ENCODE results near the gene CCNDBP1.
"Not testable (repeated sequence)": the region's sequence is repeated elsewhere in the genome, so short reads cannot be mapped to it uniquely, and the experiment has no call there.

The CCNDBP1 gene

DNA sequence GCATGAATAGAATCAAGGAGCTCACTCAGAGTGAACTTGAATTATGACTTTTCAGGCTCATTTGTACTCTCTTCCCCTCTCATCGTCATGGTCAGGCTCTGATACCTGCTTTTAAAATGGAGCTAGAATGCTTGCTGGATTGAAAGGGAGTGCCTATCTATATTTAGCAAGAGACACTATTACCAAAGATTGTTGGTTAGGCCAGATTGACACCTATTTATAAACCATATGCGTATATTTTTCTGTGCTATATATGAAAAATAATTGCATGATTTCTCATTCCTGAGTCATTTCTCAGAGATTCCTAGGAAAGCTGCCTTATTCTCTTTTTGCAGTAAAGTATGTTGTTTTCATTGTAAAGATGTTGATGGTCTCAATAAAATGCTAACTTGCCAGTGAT lies 9.6 kb downstream of the CCNDBP1 start:
- DNase-seq (ENCODE audit: low read depth) = no peak

DNA sequence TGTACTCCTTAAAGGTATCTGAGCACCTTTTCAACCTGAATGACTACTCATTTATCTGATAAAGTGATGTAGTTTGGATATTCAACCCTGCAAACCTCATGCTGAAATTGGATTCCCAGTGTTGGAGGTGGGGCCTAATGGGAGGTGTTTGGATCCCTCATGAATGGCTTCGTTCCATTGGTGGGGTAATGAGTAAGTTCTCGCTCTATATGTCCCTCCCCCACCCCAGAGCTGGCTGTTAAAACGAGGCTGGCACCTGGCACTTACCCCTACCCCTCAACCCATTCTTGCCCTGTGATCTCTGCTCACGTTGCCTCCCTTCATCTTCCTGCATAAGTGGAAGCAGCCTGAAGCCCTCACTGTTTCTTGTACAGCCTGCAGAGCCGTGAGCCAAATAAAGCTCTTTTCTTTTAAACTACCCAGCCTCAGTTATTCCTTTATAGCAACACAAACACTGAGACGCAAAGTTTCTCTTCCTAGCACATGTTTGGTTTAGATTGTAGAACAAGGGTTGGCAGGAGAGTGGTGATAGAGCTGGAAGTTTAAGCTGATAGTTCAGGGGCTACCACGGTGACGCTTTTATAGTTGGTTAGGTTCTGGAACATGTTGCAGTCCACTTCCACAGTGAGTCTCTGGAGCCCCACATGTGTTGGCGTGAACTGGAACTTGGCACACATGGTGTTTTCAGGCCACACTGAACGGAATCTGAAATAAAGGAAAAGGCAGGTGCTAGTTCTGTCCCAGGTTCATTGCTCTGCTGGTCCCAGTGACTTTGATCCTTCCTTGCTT lies 11.8 kb downstream of the CCNDBP1 start:
- DNase-seq (ENCODE audit: low read depth) = no peak

DNA sequence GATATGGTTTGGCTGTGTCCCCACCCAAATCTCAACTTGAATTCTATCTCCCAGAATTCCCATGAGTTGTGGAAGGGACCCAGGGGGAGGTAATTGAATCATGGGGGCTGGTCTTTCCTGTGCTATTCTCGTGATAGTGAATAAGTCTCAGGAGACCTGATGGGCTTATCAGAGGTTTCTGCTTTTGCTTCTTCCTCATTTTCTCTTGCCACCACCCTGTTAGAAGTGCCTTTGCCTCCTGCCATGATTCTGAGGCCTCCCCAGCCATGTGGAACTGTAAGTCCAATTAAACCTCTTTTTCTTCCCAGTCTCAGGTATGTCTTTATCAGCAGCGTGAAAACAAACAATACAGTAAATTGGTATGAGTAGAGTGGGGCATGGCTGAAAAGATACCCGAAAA lies 12.6 kb downstream of the CCNDBP1 start:
- not testable (repeated sequence) for DNase-seq (ENCODE audit: low read depth)

DNA sequence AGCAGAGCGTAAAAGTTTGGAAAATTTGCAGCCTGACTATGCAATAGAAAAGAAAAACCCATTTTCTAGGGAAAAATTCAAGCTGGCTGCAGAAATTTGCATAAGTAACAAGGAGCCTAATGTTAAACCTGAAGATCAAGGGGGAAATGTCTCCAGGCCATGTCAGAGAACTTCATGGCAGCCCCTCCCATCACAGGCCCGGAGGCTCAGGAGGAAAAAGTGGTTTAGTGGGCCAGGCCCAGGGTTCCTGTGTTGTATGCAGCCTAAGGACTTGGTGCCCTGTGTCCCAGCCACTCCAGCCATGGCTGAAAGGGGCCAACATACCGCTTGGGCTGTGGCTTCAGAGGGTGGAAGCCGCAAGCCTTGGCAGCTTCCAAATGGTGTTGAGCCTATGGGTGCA lies 13.4 kb downstream of the CCNDBP1 start:
- DNase-seq (ENCODE audit: low read depth) = not testable (repeated sequence)

DNA sequence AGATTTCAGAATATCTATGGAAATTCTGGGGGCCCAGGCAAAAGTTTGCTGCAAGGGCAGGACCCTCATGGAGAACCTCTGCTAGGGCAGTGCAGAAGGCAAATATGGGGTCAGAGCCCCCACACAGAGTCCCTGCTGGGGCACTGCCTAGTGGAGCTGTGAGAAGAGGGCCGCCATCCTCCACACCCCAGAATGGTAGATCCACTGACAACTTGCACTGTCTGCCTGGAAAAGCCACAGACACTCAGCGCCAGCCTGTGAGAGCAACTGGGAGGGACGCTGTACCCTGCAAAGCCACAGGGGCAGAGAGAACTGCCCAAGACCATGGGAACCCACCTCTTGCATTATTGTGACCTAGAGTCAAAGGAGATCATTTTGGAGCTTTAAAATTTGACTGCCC lies 13.8 kb downstream of the CCNDBP1 start:
- DNase-seq (ENCODE audit: low read depth) = no peak

DNA sequence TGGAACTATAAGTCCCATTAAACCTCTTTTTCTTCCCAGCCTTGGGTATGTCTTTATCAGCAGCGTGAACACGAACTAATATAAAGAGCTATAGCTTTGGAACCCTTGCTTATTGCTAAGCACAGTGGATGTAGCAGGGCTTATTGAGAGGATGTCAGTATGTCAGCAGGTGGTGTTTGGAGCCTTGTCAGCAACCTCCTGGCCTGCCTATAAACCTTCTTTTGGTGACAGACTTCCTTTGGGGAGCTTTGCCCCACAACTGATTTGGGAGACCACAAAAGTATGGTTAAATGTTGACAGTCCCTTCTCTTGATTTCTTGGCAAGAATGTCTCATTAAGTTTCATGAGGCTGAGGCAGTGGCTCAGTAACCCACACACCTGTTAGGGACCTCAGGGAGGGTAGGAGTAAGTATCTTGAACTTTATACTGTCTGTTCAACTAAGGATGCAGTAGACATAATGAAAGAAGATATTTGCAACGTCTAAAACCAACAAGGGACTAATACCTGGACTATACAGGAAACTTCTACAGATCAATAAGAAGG lies 14.8 kb downstream of the CCNDBP1 start:
- no peak for DNase-seq (ENCODE audit: low read depth)

DNA sequence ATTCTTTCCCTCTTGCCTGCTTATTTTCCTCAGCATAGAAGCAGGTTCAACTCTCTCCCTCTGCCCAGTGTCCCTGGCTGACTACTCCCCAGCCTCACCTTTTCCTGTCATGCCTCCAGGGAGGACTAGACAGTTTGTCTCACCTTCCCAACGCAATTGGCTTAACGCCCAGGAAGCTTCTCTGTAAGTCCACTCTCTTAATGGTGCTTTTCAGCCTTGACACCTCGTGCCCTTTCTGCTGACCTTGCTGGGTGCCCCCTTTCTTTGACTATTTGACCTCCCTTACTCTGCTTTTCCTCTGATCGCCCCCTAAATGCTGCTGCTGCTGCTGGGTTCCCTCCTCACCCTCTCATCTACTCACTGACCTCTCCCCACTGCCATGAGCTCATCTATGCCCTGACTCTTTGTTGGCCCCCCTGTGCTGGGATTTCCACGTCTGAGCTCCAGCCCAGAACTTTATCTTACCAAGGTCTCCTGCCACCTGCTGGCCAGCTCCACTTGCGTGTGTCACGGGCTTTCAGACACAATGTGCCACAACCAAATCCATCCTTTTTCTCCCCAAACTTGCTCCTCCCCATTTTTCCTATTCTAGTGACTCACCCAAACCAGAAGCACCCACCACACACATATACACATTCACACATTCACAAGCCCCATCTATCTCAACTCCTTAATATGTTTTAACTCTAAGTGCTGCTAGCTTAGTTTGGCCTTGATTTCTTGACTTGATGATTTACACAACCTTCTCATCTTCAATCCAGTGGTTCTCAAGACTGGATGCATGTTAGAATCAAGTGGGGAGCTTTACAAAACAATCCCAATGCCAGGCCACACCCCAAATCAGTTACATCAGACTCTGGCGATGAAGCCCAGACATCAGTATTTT lies 19.1 kb downstream of the CCNDBP1 start:
- no peak for DNase-seq (ENCODE audit: low read depth)

DNA sequence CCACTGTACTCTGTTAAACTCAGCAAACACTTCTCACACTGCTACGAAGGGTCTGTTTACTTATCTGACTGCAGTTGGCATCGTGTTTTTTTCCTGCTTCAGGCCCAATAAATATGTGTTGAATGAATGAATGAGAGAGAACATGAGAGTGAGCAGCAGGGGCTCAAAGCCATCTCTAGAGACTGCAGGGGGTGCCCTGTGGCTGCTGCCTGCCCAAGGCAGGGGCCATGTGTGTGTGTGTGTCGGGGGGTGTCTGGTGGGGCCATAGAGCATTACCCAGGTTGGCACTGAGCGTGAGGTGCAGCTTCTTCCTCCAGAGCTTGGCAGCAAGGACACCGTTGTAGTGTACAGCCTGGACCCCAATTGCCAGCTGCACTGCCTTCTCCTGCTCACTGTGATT lies 20.9 kb downstream of the CCNDBP1 start:
- DNase-seq (ENCODE audit: low read depth) = no peak

DNA sequence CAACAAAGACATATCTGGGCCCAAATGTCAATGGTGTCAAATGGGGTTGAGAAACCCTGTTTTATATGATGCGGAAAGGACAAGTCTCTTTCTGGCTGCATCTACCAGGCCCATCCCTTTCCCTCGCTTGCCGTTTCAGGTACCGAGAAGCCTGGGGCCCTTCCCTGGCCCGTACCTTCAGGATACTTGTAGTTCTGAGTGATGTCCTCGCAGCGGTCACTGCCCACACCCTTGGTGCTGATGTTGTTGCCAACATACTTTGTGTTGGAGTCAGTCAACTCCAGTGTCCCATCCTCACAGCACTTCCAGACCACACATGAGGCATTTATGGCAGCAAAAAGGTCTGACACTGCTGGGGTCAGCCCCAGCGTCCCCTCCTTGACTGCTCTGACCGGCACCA lies 21.8 kb downstream of the CCNDBP1 start:
- no peak for DNase-seq (ENCODE audit: low read depth)

DNA sequence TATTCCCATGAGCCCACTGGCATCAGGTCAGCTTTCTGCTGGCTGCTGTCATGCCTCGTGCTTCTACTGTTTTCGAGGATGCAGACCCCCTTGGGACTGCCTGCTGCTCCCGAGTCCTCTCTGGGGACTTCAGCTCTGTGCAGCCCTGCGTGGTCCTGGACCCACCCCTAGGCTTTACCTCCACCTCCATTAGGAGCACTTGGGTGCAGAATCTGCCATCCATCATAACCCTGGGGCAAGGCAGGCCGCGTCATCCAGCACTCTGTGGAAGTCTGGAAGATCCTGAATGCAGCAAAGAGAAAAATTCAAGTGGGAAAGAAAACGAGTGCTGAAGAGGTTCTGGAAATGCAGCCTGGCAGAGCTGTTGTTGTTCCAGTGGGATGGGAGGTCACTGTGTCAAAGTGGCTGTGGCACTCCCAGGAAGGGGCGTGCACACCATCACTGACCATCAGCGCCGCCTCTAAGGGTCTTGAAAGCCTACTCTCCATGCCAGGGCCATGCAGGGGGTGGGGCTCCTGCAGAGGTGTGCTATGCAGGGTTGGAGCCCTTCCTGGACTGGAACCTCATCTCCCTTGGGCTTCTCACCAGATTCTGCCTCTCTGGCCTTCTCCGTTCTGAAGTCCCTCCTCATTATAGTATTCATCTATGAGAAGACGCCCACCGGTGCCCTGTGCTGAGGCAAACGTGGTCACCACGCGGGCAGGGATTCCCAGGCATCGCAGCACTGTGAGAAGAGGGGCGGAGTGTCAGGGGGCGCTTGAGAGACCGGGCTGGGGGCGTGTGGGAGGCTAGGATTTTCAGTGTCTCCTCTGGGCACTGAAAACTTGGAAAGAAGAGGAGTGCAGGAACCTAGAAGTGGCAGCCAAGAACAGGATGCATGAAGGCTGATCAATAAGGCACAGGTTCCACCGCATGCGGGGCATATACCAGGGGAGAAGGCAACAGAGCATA lies 23.1 kb downstream of the CCNDBP1 start:
- no peak for DNase-seq (ENCODE audit: low read depth)

DNA sequence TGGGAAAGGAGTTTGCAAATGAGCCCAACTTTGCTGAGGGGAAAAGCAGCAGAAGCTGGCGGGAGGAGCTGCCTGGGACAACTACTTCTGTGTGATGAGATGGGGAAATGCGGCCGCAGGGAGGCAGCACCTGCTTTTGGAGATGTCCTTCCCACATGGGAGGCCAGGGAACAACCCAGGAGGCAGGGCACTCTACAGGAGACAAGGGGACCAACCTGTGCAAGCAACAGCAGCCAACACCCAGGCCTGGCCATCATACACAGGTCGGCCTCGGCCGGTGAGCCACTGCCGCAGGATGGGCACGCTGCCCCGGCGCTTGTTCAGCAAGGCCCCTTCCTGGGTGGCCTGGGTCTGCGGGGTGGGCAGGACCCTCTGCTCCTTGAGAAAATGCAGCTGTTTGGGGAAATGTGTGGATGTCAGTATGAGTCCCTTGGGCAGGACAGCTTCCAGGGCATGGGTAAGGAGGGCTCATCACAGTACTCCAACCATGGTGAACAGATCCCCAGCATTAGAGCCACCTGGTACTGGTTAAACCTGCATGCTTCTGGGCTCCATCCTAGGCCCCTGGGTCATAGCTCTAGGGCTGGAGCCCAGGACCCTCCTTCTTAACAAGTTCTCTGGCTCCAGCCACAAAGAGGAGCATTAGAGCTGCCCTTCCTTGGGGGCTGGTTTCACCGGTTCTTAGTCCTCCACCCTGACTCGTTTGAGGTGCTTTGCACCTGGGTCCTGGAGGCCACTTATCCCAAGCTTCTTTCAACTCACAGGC lies 24.0 kb downstream of the CCNDBP1 start:
- no peak for DNase-seq (ENCODE audit: low read depth)

DNA sequence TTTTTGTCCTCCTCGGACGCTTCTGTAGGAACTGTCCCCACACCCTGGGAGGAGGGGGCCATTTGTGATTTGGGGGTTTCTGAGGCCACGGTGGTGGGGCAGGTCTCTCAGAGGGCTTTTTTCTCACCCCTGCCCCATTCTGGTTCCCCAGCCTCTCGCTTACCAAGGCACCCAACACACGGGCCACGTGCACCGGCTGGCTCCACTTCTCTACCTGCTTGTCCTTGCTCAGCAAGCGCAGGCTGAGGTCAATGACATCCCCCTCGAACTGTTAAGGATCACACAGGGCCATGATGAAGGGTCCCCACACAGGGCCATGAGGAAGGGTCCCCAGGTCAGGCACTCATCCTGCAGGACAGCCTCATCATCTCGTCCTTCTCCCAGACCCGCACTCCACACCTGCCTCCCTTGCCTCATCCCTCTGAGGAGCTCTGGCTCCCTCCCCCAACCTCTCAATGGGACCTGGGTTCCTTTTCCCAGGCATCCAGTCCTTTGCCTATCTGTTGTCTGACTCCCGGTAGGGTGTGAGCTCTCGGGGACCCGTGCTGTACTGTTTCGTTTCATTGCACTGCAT lies 25.1 kb downstream of the CCNDBP1 start:
- DNase-seq (ENCODE audit: low read depth) = no peak

DNA sequence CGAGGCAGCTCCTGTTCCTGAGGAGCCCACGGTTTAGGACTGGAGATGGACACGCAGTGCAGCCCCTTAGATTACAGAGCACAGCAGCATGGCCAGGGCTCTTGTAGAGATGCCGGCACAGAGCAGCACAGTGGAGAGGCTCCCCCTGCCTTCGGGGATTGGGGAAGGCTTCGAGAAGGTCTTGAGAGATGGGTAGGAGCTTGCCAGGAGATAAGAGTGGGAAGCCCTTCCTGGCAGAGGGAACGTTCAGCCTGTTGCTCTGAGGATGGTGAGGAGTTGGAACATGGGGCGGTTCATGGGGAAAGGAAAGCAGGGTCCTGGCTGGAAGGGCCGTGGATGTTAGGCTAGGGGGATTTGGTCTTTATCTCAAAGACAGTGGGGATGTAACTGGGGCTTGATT lies 25.6 kb downstream of the CCNDBP1 start:
- no peak for DNase-seq (ENCODE audit: low read depth)

DNA sequence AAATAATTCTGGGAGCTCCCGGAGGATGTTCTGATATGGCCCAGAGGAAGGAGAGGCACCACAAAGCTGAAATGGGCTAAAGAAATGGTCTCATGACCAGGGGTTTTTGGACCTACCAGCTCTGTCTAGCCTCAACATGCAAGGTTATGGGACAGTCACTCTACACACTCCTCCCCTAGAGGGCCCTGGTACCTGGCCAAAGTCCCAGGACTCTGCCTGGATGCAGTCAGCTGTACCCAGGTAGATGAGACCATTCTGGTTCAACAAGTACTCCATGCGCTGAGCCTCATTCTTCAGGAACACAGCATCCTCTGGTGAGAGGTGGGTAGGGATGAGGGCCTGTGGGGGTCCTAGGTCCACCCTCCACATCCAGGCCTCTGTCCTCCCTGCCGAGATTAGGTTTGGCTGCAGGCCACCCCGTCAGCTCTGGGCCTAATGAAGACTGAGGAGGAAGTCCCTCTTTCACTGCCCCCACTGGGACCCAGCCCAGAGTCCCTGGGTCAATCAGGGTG lies 26.1 kb downstream of the CCNDBP1 start:
- no peak for DNase-seq (ENCODE audit: low read depth)

DNA sequence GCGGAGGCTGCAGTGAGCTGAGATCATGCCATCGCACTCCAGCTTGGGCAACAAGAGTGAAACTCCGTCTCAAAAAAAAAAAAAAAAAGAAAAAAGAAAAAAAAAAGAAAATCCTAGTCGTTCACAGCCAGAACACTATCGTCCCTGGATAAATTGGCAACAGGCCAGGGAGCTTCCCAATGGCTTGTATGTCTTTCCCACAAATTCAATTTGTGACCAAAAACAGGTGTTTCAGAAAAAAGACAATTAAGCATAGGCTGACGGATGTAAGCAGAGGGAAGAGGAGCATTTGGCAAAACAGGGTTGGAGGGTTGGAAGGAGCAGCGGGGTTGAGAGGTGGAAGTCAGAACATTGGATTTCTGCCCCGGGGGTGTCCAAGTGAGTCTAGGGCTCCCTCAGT lies 27.1 kb downstream of the CCNDBP1 start:
- no peak for DNase-seq (ENCODE audit: low read depth)

DNA sequence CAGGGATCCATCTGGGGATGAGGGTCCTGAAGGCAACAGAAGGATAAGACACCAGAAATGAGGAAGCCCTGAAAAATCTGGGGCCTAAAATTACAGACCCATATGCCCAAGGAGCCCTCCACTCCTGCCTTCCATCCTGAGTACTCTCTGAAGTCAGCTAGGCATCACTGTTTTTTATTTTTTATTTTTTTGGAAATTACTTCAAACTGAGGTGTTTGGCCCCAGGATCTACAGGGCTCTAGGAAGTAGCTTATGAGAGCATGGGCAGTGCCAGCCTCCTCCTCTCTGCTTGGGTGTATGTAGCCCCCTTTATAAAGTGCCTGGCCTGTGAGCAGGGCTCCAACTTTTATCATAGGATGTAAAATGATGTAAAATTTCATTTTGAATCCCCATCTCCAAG lies 27.7 kb downstream of the CCNDBP1 start:
- DNase-seq (ENCODE audit: low read depth) = no peak

DNA sequence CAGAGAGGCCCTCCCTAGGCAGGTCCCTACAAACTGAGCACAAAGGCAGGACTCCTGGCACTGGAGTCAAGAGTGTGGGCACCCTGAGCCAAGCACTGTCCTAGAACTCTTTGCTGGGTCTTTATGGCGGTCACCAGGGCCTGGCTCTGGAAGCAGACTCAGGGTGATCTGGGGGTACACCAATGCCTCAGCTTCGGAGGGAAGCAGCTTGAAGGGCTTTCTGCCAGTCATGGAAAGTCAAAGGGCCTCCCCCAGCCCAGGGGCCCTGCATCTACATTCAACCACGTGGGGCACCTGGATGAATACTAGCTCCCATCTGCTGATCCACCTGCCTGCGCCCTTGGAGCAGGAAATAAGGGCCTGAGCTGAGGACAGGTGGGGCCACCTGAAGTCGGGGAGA lies 28.3 kb downstream of the CCNDBP1 start:
- no peak for DNase-seq (ENCODE audit: low read depth)

DNA sequence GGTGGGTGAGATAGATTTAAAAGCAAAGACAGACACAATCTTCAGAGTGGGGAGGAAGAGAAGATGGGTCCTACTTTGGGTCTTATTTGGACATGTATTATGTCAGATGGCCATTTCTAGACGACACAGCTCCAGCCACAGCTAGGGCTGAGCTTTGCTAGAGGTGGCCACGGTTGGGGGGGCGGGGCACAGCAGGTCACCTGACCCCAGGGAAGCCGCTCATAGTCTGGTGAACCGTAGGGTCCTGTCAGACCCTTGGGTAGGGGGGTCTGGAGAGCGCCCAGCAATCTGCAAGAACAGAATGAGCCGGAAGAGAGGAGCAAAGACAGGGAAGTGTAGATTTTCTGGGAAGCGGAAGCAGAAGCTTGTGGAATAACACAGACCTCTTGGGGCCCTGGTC lies 29.0 kb downstream of the CCNDBP1 start:
- DNase-seq (ENCODE audit: low read depth) = no peak

DNA sequence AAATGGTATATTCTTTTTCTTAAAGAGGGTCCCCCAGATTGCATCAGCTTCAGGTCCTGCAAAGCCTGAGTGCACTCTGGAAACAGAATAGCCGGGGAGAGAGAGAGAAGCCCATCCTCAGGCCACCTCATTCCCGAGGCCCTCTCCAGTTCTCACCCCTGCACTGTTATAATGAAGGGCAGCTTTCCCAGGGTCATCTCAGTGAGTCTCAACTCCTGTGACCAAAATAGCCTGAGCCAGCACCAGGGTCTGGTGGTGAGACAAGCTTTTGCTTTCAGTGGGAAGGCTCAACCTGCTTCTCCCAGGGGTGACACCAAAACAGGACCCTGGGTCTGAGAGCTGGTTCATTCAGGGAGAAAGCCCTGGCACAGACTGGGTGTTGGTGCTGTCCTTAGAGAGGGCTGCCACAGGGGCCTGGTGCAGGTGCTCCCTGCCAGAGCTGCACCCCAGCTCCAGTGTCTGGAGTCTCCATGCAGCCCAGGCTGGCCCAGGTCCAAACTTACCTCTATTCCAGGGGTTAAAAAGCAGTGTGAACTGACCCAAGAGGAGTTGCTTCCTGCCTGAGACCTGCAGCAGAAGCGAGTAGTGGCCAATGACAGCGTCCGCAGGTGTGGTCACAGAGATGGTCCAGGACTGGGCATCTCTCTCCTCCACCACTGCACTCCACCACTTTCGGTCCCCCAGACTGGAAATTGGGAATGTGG lies 29.5 kb downstream of the CCNDBP1 start:
- DNase-seq (ENCODE audit: low read depth) = no peak

DNA sequence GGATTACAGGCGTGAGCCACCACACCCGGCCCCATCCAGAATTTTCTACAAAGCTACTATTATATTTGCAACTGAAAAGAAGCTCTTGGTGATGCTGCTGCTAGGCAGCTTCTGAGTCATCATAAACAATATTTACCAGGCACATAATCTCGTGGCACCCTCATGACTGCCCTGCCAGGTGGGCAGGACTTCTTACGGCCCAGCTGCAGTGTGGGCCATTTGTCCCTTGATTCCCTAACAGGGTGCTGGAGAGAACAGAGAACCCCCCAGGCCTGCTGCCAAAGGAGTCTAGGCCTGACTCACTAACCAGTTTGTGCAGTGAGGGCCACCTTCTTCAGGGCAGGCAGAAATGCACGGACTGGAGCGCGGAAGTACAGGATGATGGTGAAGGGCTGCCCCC lies 30.8 kb downstream of the CCNDBP1 start:
- peak; percentile 18 for DNase-seq (ENCODE audit: low read depth)

Data from stromal cell of bone marrow (primary cell).